Liver (tissue), 9 donors: Measurements from ENCODE around the gene ADCY9. TPM values are rescaled to one million over a fixed set of nuclear protein-coding genes. Genes with fewer than 3 reads are reported as not detected.
"Not testable (repeated sequence)": the region's sequence is repeated elsewhere in the genome, so short reads cannot be mapped to it uniquely, and the experiment has no call there.

ENCODE experiments used
- DNase-seq: peaks from one replicate; pipeline ENCODE4 v3.0.0-alpha.2; 2017; ENCODE audit warnings: low spot score
- H3K27ac ChIP-seq, 2 donors: one replicate each; pipeline ENCODE4 v1.7.0; 2013; ENCODE audit warnings: inconsistent platforms in 2 of 2, low read length in 2 of 2, control low read depth in 1 of 2, low read depth in 1 of 2, mild to moderate bottlenecking in 1 of 2
- H3K27me3 ChIP-seq, 4 donors: one replicate each; pipeline versions ENCODE4 v1.6.1 to v1.7.0; 2013; ENCODE audit warnings: low read length in 3 of 4, inconsistent platforms in 1 of 4, mild to moderate bottlenecking in 1 of 4, moderate library complexity in 1 of 4; ENCODE audit not compliant: control insufficient read depth in 4 of 4, insufficient read depth in 4 of 4
- H3K36me3 ChIP-seq, 4 donors: one replicate each; pipeline versions ENCODE4 v1.6.1 to v1.7.0; 2013; ENCODE audit warnings: low read length in 3 of 4, mild to moderate bottlenecking in 3 of 4, low read depth in 1 of 4, moderate library complexity in 1 of 4; ENCODE audit not compliant: control insufficient read depth in 4 of 4, insufficient read depth in 3 of 4
- H3K4me1 ChIP-seq, 4 donors: one replicate each; pipeline versions ENCODE4 v1.6.1 to v1.7.0; 2013; ENCODE audit warnings: low read length in 3 of 4, mild to moderate bottlenecking in 3 of 4, moderate library complexity in 1 of 4; ENCODE audit not compliant: control insufficient read depth in 4 of 4, insufficient read depth in 4 of 4
- H3K4me3 ChIP-seq, 3 donors: one replicate each; pipeline versions ENCODE4 v1.6.1 to v1.7.0; 2013; ENCODE audit warnings: low read length in 3 of 3, control low read depth in 1 of 3, low read depth in 1 of 3, mild to moderate bottlenecking in 1 of 3
- H3K9ac ChIP-seq, 2 donors: one replicate each; pipeline ENCODE4 v1.7.0; 2013; ENCODE audit warnings: low read length in 2 of 2, mild to moderate bottlenecking in 2 of 2, moderate library complexity in 2 of 2, control low read depth in 1 of 2, low read depth in 1 of 2
- H3K9me3 ChIP-seq, 4 donors: one replicate each; pipeline versions ENCODE4 v1.6.1 to v1.7.0; 2013; ENCODE audit warnings: low read length in 3 of 4; ENCODE audit not compliant: control insufficient read depth in 4 of 4
- EGR1 ChIP-seq, 2 donors: IDR thresholded peaks; 2 replicates each; pipeline ENCODE4 v1.6.1; 2016 to 2018; ENCODE audit warnings: antibody characterized with exemption in 2 of 2, low read depth in 2 of 2
- FOXA1 ChIP-seq: IDR thresholded peaks from 2 replicates; pipeline ENCODE4 v1.6.1; 2016; ENCODE audit warnings: antibody characterized with exemption
- FOXA2 ChIP-seq: IDR thresholded peaks from 2 replicates; pipeline ENCODE4 v1.6.1; 2016; ENCODE audit warnings: antibody characterized with exemption
- GABPA ChIP-seq, 2 donors: IDR thresholded peaks in 1 of 2; conservative IDR thresholded peaks in 1 of 2; 2 replicates each; pipeline ENCODE4 v1.6.1; 2016; ENCODE audit warnings: antibody characterized with exemption in 2 of 2, mild to moderate bottlenecking in 1 of 2, moderate library complexity in 1 of 2
- HNF4A ChIP-seq, 2 donors: conservative IDR thresholded peaks; 2 replicates each; pipeline ENCODE4 v1.6.1; 2016; ENCODE audit warnings: antibody characterized with exemption in 2 of 2, mild to moderate bottlenecking in 2 of 2
- HNF4G ChIP-seq: IDR thresholded peaks from 2 replicates; pipeline ENCODE4 v1.6.1; 2016; ENCODE audit warnings: antibody characterized with exemption
- JUND ChIP-seq, 2 donors: IDR thresholded peaks; 2 replicates each; pipeline ENCODE4 v1.6.1; 2016; ENCODE audit warnings: antibody characterized with exemption in 2 of 2
- NR2F2 ChIP-seq: IDR thresholded peaks from 2 replicates; pipeline ENCODE4 v1.6.1; 2016; ENCODE audit warnings: antibody characterized with exemption
- RAD21 ChIP-seq, 2 donors: IDR thresholded peaks; 2 replicates each; pipeline ENCODE4 v1.6.1; 2016; ENCODE audit warnings: antibody characterized with exemption in 2 of 2, mild to moderate bottlenecking in 2 of 2
- RXRA ChIP-seq, 2 donors: IDR thresholded peaks; 2 replicates each; pipeline ENCODE4 v1.6.1; 2017 to 2018; ENCODE audit warnings: antibody characterized with exemption in 2 of 2, mild to moderate bottlenecking in 1 of 2
- SP1 ChIP-seq: IDR thresholded peaks from 2 replicates; pipeline ENCODE4 v1.6.1; 2018; ENCODE audit warnings: antibody characterized with exemption, mild to moderate bottlenecking
- TAF1 ChIP-seq: conservative IDR thresholded peaks from 2 replicates; pipeline ENCODE4 v1.6.1; 2016; ENCODE audit warnings: antibody characterized with exemption, mild to moderate bottlenecking
- YY1 ChIP-seq: IDR thresholded peaks from 2 replicates; pipeline ENCODE4 v1.6.1; 2016; ENCODE audit warnings: antibody characterized with exemption, mild to moderate bottlenecking
- WGBS: extraction: QIAGEN DNeasy Blood & Tissue Kit; methylation state at CpG from one replicate; pipeline ENCODE4 v1.1.7; 2013; 5-methylcytosine and 5-hydroxymethylcytosine counted together
- polyA plus RNA-seq, 2 donors: library from polyadenylated mRNA; stranded (reverse) in 1 of 2; unstranded in 1 of 2; fragments of 200-250 nt in 1 of 2; fragments of >200 nt in 1 of 2; fragmentation: Nextera tagmentation in 1 of 2; extraction: Ambion mirVana in 1 of 2; gene quantifications; one replicate each; pipeline versions ENCODE4 v1.2.1 to v1.2.3, GENCODE V29; 2013 to 2015
- total RNA-seq, 2 donors: library from RNA; depleted of rRNA; stranded (reverse); fragments of >200 nt; gene quantifications; one replicate each; pipeline ENCODE4 v1.2.3, GENCODE V29; 2014
- TF ChIP-seq, protein P1 (sequence below): IDR thresholded peaks from 2 replicates; pipeline ENCODE4 v1.6.1; 2016; ENCODE audit warnings: antibody characterized with exemption
- TF ChIP-seq, protein P2 (sequence below): fragments of 150-350 bp; IDR thresholded peaks from 2 replicates; pipeline ENCODE4 v1.5.1; 2017; ENCODE audit warnings: improper control_type of control experiment, low read depth, low read length; ENCODE audit not compliant: missing input control
- TF ChIP-seq, protein P3 (sequence below): IDR thresholded peaks from 2 replicates; pipeline ENCODE4 v1.6.1; 2016; ENCODE audit warnings: antibody characterized with exemption
- TF ChIP-seq, protein P4 (sequence below): IDR thresholded peaks from 2 replicates; pipeline ENCODE4 v1.6.1; 2016; ENCODE audit warnings: antibody characterized with exemption
- TF ChIP-seq, protein P5 (sequence below): IDR thresholded peaks from 2 replicates; pipeline ENCODE4 v1.6.1; 2016; ENCODE audit warnings: antibody characterized with exemption, mild to moderate bottlenecking
- donor health status: healthy.
- donor health status: healthy.
- donor health status: healthy.
- donor health status: healthy.
- donor health status: healthy.

The ADCY9 gene
- total and polyA plus RNA-seq, 4 donors, result 3.6 to 25.1 (median 11.0) TPM

DNA sequence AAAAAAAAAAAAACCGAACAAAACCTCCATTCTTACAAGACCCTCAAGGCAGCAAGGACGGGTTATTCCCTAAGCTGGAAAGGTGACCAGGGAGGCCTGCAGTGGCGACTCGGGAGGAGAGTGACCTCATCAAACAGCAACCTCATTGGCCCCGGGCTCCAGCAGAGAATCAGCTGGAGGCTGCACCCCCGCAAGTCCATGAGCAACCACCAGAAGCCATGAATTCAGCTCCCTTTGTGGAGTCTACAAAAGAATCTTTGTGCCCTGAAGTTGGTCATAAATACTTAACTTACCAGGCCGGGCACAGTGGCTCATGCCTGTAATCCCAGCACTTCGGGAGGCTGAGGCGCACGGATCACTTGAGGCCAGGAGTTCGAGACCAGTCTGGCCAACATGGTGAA lies 154.8 kb downstream of the ADCY9 start:
- H3K36me3 ChIP-seq, result peaks cover 0 to 12% (median 5%) of the 10 kb centered on the region in 4 donors
- TF ChIP-seq HNF4A (conservative IDR thresholded peaks at IDR 0.05) (no peak), NR2F2 (no peak), EGR1 (IDR thresholded peaks at IDR 0.05; ENCODE audit: low read depth in 2 of 2) (no peak), RXRA (IDR thresholded peaks at IDR 0.05) (no peak), SP1 (no peak), RAD21 (IDR thresholded peaks at IDR 0.05) (no peak)
- TF ChIP-seq, protein P1, sequence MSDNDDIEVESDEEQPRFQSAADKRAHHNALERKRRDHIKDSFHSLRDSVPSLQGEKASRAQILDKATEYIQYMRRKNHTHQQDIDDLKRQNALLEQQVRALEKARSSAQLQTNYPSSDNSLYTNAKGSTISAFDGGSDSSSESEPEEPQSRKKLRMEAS, result no peak
- H3K9me3 ChIP-seq, result no peaks in the 10 kb centered on the region
- no peak overlapping the region for H3K4me3 ChIP-seq
- no peak overlapping the region for H3K27ac ChIP-seq
- H3K9ac ChIP-seq, result no peak overlapping the region
- no peak for DNase-seq
- WGBS, result 82% methylated on average over 11 of the region's 11 CpGs
- peaks cover 0 to 5% (median 1%) of the 10 kb centered on the region in 4 donors for H3K4me1 ChIP-seq
- no peaks in the 10 kb centered on the region for H3K27me3 ChIP-seq

DNA sequence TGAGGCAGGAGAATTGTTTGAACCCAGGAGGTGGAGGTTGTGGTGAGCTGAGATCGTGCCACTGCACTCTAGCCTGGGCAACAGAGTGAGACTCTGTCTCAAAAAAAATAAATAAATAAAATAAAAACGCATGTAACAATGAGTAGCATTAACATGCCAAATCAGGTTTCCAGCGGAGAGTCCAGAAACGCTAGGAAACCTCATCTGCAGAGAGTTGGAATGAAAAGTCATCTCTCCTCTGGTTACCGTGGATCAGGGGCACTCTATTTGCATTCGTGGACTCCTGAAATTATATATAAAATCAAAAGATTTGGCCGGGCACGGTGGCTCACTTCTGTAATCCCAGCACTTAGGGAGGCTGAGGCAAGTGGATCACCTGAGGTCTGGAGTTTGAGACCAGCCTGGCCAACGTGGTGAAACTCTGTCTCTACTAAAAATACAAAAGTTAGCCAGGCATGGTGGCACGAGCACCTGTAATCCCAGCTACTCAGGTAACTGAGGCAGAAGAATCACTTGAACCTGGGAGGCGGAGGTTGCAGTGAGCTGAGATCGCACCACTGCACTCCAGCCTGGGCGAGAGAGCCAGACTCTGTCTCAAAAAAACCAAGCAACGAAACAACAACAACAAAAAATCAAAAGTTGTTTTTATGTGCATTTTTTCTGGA lies 156.2 kb downstream of the ADCY9 start:
- H3K9me3 ChIP-seq, H3K36me3 ChIP-seq, H3K4me1 ChIP-seq, DNase-seq, H3K27me3 ChIP-seq: not testable (repeated sequence)
- 52% methylated on average over 14 of the region's 14 CpGs for WGBS
- Histone ChIP-seq H3K9ac (peak overlapping the region; percentile 82 to 86), H3K27ac (peak overlapping the region; percentile 59 to 66), H3K4me3 (peak overlapping the region; percentile 47 to 80 (median 69))

DNA sequence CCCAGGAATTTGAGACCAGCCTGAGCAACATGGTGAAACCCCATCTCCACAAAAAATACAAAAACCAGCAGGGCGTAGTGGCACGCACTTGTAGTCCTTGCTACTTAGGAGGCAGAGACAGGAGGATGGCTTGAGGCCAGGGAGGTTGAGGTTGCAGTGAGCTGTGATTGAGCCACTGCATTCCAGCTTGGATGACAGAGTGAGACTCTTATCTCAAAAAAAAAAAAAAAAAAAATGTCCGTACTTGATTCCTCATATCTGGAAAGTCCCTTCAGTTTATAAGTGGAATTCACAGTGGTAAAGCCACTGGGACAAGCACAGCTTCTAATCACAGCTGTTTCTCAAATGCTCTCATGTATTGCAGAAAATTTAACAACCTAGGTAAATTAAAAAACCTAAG lies 157.1 kb downstream of the ADCY9 start:
- 65% methylated on average over 3 of the region's 3 CpGs for WGBS
- Histone ChIP-seq H3K27me3 (no peaks in the 10 kb centered on the region), H3K9ac (no peak overlapping the region), H3K4me1 (peaks cover 0 to 5% (median 1%) of the 10 kb centered on the region in 4 donors), H3K9me3 (no peaks in the 10 kb centered on the region), H3K27ac (no peak overlapping the region), H3K36me3 (no peaks in the 10 kb centered on the region), H3K4me3 (no peak overlapping the region)
- no peak for TF ChIP-seq JUND (IDR thresholded peaks at IDR 0.05)
- TF ChIP-seq TAF1, result no peak
- TF ChIP-seq, protein P1, result no peak
- no peak for TF ChIP-seq FOXA2
- TF ChIP-seq RXRA (IDR thresholded peaks at IDR 0.05), result no peak
- TF ChIP-seq, protein P2, sequence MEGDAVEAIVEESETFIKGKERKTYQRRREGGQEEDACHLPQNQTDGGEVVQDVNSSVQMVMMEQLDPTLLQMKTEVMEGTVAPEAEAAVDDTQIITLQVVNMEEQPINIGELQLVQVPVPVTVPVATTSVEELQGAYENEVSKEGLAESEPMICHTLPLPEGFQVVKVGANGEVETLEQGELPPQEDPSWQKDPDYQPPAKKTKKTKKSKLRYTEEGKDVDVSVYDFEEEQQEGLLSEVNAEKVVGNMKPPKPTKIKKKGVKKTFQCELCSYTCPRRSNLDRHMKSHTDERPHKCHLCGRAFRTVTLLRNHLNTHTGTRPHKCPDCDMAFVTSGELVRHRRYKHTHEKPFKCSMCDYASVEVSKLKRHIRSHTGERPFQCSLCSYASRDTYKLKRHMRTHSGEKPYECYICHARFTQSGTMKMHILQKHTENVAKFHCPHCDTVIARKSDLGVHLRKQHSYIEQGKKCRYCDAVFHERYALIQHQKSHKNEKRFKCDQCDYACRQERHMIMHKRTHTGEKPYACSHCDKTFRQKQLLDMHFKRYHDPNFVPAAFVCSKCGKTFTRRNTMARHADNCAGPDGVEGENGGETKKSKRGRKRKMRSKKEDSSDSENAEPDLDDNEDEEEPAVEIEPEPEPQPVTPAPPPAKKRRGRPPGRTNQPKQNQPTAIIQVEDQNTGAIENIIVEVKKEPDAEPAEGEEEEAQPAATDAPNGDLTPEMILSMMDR, result no peak
- TF ChIP-seq, protein P3, sequence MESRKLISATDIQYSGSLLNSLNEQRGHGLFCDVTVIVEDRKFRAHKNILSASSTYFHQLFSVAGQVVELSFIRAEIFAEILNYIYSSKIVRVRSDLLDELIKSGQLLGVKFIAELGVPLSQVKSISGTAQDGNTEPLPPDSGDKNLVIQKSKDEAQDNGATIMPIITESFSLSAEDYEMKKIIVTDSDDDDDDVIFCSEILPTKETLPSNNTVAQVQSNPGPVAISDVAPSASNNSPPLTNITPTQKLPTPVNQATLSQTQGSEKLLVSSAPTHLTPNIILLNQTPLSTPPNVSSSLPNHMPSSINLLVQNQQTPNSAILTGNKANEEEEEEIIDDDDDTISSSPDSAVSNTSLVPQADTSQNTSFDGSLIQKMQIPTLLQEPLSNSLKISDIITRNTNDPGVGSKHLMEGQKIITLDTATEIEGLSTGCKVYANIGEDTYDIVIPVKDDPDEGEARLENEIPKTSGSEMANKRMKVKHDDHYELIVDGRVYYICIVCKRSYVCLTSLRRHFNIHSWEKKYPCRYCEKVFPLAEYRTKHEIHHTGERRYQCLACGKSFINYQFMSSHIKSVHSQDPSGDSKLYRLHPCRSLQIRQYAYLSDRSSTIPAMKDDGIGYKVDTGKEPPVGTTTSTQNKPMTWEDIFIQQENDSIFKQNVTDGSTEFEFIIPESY, result no peak
- TF ChIP-seq NR2F2, result no peak
- no peak for TF ChIP-seq GABPA (IDR thresholded peaks at IDR 0.05 in 1 of 2, conservative IDR thresholded peaks at IDR 0.05 in 1 of 2)
- no peak for TF ChIP-seq FOXA1
- TF ChIP-seq, protein P4, sequence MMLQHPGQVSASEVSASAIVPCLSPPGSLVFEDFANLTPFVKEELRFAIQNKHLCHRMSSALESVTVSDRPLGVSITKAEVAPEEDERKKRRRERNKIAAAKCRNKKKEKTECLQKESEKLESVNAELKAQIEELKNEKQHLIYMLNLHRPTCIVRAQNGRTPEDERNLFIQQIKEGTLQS, result no peak
- no peak for TF ChIP-seq RAD21 (IDR thresholded peaks at IDR 0.05)
- no peak for TF ChIP-seq SP1
- TF ChIP-seq EGR1 (IDR thresholded peaks at IDR 0.05; ENCODE audit: low read depth in 2 of 2), result no peak
- TF ChIP-seq, protein P5, sequence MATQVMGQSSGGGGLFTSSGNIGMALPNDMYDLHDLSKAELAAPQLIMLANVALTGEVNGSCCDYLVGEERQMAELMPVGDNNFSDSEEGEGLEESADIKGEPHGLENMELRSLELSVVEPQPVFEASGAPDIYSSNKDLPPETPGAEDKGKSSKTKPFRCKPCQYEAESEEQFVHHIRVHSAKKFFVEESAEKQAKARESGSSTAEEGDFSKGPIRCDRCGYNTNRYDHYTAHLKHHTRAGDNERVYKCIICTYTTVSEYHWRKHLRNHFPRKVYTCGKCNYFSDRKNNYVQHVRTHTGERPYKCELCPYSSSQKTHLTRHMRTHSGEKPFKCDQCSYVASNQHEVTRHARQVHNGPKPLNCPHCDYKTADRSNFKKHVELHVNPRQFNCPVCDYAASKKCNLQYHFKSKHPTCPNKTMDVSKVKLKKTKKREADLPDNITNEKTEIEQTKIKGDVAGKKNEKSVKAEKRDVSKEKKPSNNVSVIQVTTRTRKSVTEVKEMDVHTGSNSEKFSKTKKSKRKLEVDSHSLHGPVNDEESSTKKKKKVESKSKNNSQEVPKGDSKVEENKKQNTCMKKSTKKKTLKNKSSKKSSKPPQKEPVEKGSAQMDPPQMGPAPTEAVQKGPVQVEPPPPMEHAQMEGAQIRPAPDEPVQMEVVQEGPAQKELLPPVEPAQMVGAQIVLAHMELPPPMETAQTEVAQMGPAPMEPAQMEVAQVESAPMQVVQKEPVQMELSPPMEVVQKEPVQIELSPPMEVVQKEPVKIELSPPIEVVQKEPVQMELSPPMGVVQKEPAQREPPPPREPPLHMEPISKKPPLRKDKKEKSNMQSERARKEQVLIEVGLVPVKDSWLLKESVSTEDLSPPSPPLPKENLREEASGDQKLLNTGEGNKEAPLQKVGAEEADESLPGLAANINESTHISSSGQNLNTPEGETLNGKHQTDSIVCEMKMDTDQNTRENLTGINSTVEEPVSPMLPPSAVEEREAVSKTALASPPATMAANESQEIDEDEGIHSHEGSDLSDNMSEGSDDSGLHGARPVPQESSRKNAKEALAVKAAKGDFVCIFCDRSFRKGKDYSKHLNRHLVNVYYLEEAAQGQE, result no peak
- no peak for TF ChIP-seq YY1
- no peak for TF ChIP-seq HNF4A (conservative IDR thresholded peaks at IDR 0.05)
- TF ChIP-seq HNF4G, result no peak
- no peak for DNase-seq
